ENCODE data around the gene HCFC1R1. TPM values are rescaled to one million over a fixed set of nuclear protein-coding genes. Genes with fewer than 3 reads are reported as not detected.

HCFC1R1 gene
- total and polyA plus RNA-seq, 2 donors (not counting 1 experiment from before 2014, with no cell fraction given) = 17.9 to 24.8 TPM

- no peak overlapping the region for H3K9ac ChIP-seq (ENCODE audit: low read length)
- no peaks in the 10 kb centered on the region for H3K4me1 ChIP-seq (ENCODE audit: control insufficient read depth in 2 of 2, insufficient read depth in 2 of 2, low read length in 2 of 2)
- no peaks in the 10 kb centered on the region for H3K9me3 ChIP-seq (ENCODE audit: control extremely low read depth in 1 of 3, control insufficient read depth in 2 of 3, insufficient read depth in 1 of 3, low read length in 2 of 3)
- ChIA-PET CTCF (interaction anchor here (0.8 kb wide), 1 partner anchor 99 kb away, joined by 3 read pairs; no protein-coding TSS in a partner anchor), POLR2A (no interaction called here)
- H3K4me1 Mint-ChIP-seq = no peaks in the 10 kb centered on the region
- no peak for ATAC-seq (ENCODE audit: low read depth)
- H3K79me2 ChIP-seq (ENCODE audit: control insufficient read depth, insufficient read depth, low read length) = no peaks in the 10 kb centered on the region
- no peak overlapping the region for H3K4me3 ChIP-seq (ENCODE audit: control extremely low read depth in 1 of 5, extremely low read depth in 1 of 5, insufficient read depth in 1 of 5, low read depth in 2 of 5, low read length in 4 of 5)
- no peaks in the 10 kb centered on the region for H3K27me3 Mint-ChIP-seq
- no peak overlapping the region for H3K4me2 ChIP-seq (replicated peaks; ENCODE audit: low read depth, low read length, poor library complexity, severe bottlenecking)
- H2AFZ ChIP-seq (ENCODE audit: insufficient read depth, low read depth, low read length, poor library complexity, severe bottlenecking) = no peak overlapping the region
- no peak overlapping the region for H3K27ac ChIP-seq (ENCODE audit: low read length in 2 of 2)
- H3K27ac Mint-ChIP-seq = no peak overlapping the region
- intact Hi-C loops (cut with micrococcal nuclease) = no loop called here
- H3K9me3 Mint-ChIP-seq (ENCODE audit: insufficient read depth) = no peaks in the 10 kb centered on the region
- no peaks in the 10 kb centered on the region for H4K20me1 ChIP-seq (ENCODE audit: control insufficient read depth, insufficient read depth, low read length, poor library complexity, severe bottlenecking)
- no peak for DNase-seq
- TF ChIP-seq EZH2 (IDR thresholded peaks at IDR 0.05; ENCODE audit: borderline replicate concordance, insufficient read depth, low read depth, low read length, poor library complexity, severe bottlenecking) (no peak), CTCF (IDR thresholded peaks at IDR 0.05) (no peak)
- no peaks in the 10 kb centered on the region for H3K36me3 ChIP-seq (replicated peaks in 1 of 2; ENCODE audit: control extremely low read depth in 1 of 2, control insufficient read depth in 1 of 2, extremely low read depth in 1 of 2, insufficient read depth in 2 of 2, low read length in 1 of 2)
- no peak overlapping the region for H3K4me3 Mint-ChIP-seq
- 92% methylated on average over 11 of the region's 13 CpGs for WGBS (ENCODE audit: insufficient coverage)
- H3K27me3 ChIP-seq (replicated peaks in 1 of 4; ENCODE audit: control extremely low read depth in 1 of 4, control insufficient read depth in 3 of 4, insufficient read depth in 4 of 4, low read length in 3 of 4) = peaks cover 0 to 3% (median 0%) of the 10 kb centered on the region in 4 experiments
Measured at GRCh38 chr16:2996298-2996697, 27.4 kb downstream of the HCFC1R1 start.

GRCh38 chr16:2992383-2993081, 31.2 kb downstream of the HCFC1R1 start:
- 84% methylated on average over 4 of the region's 14 CpGs for WGBS (ENCODE audit: insufficient coverage)
- Histone ChIP-seq H4K20me1 (ENCODE audit: control insufficient read depth, insufficient read depth, low read length, poor library complexity, severe bottlenecking) (no peaks in the 10 kb centered on the region), H3K27ac (ENCODE audit: low read length in 2 of 2) (no peak overlapping the region), H2AFZ (ENCODE audit: insufficient read depth, low read depth, low read length, poor library complexity, severe bottlenecking) (no peak overlapping the region), H3K27me3 (replicated peaks in 1 of 4; ENCODE audit: control extremely low read depth in 1 of 4, control insufficient read depth in 3 of 4, insufficient read depth in 4 of 4, low read length in 3 of 4) (peaks cover 0 to under 1% (median 0%) of the 10 kb centered on the region in 4 experiments), H3K9ac (ENCODE audit: low read length) (no peak overlapping the region), H3K9me3 (ENCODE audit: control extremely low read depth in 1 of 3, control insufficient read depth in 2 of 3, insufficient read depth in 1 of 3, low read length in 2 of 3) (no peaks in the 10 kb centered on the region), H3K4me3 (ENCODE audit: control extremely low read depth in 1 of 5, extremely low read depth in 1 of 5, insufficient read depth in 1 of 5, low read depth in 2 of 5, low read length in 4 of 5) (no peak overlapping the region), H3K4me1 (ENCODE audit: control insufficient read depth in 2 of 2, insufficient read depth in 2 of 2, low read length in 2 of 2) (no peaks in the 10 kb centered on the region), H3K4me2 (replicated peaks; ENCODE audit: low read depth, low read length, poor library complexity, severe bottlenecking) (no peak overlapping the region), H3K36me3 (replicated peaks in 1 of 2; ENCODE audit: control extremely low read depth in 1 of 2, control insufficient read depth in 1 of 2, extremely low read depth in 1 of 2, insufficient read depth in 2 of 2, low read length in 1 of 2) (no peaks in the 10 kb centered on the region), H3K79me2 (ENCODE audit: control insufficient read depth, insufficient read depth, low read length) (no peaks in the 10 kb centered on the region)
- TF ChIP-seq CTCF (IDR thresholded peaks at IDR 0.05) (no peak), EZH2 (IDR thresholded peaks at IDR 0.05; ENCODE audit: borderline replicate concordance, insufficient read depth, low read depth, low read length, poor library complexity, severe bottlenecking) (no peak)
- POLR2A ChIA-PET = no interaction called here
- H3K27ac Mint-ChIP-seq = no peak overlapping the region
- CTCF ChIA-PET = no interaction called here
- intact Hi-C loops (cut with micrococcal nuclease) = no loop called here
- ATAC-seq (ENCODE audit: low read depth) (no peak), DNase-seq (no peak)
- no peaks in the 10 kb centered on the region for H3K4me1 Mint-ChIP-seq
- no peaks in the 10 kb centered on the region for H3K27me3 Mint-ChIP-seq
- H3K4me3 Mint-ChIP-seq = no peak overlapping the region
- no peaks in the 10 kb centered on the region for H3K9me3 Mint-ChIP-seq (ENCODE audit: insufficient read depth)
